ENCODE measurements around the gene ENOX1.

The ENOX1 gene

DNA sequence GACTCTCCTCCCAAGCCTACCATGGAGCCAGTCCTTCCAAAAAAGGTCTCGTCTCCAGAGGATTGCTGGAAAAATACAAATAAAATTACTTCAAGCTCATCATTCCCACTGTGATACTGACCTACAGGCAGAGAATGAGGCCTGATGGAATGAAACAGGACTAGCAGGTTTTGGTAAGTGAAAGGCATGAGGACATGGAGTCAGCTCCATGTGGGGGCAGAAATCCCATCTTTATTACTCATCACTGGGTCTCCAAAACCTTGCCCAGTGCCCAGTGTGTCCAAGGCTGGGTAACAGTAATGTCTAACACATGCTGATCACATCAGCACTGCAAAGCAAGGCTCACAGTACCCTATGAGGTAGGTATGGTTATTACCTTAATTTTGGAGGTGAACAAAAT is 528.0 kb downstream of the ENOX1 start:
- DNase-seq (ENCODE audit: low read depth, low spot score) = no peak

GRCh38 chr13:43257765-43258164 is 529.0 kb downstream of the ENOX1 start:
- DNase-seq (ENCODE audit: low read depth, low spot score) = no peak

DNA sequence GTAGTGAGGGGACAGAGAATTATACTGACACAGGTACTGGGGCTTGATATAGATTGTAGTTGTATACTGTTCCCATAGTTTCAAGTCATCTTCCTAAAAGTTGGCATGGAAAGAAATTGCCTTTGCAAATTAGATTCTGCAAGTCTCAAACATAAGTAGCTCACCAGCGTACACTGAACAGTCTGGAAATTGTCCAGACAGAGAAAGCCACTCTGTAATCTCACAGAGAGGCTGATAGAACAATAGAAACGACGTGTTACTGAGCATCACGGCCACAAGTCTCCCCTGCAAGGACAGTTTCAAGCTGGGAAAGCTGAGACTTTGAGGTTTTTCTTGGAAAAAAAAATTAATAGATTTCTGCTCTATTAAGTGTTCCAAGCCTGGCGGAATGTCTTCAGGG is 534.8 kb downstream of the ENOX1 start:
- no peak for DNase-seq (ENCODE audit: low read depth, low spot score)

DNA sequence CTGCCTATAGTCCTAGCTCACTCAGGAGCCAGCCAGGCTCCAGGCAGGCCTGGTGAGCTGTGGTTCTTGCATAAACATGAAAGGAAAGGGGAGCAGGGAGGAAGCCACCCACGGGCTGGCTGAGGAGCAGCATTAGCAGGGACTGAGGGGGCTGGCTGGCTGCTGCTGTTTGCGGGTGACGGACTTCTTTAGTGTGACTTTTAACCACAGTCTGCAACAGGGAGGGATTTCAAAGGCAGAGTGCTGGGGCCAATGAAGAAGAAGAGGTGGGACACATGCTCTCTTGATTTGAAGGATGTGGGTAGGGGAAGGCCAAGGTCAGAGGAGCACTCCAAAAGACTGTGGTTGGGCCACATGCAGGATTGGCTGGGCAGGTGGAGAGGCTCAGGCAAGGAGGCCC is 540.4 kb downstream of the ENOX1 start:
- DNase-seq (ENCODE audit: low read depth, low spot score) = no peak

DNA sequence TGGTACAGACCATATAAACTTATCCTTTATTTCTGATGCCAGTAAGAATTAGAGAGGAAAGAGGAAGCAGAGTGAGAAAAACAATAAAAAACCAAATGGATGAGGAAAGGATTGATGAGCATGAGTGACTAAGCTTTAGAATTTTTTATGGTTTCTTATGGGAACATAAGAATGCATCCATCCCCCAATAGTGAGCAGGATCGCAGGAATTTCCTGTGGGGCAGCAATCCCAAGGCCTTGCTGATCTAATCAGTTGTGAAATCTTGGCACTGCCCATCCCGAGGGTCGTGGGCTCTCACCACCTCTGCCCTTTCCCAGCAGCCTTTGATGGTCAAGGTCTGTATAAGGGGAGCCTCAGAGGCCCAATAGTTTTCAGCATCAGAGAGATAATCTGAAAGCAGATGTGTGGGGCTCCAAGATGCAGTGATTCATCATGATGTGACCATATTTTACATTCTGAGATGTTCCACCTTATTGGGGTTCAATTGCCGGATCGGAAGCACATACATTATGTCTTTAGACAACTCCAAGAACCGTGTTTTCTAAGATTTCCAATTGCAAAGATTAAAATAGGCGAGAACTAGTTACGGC is 541.3 kb downstream of the ENOX1 start:
- no peak for DNase-seq (ENCODE audit: low read depth, low spot score)

DNA sequence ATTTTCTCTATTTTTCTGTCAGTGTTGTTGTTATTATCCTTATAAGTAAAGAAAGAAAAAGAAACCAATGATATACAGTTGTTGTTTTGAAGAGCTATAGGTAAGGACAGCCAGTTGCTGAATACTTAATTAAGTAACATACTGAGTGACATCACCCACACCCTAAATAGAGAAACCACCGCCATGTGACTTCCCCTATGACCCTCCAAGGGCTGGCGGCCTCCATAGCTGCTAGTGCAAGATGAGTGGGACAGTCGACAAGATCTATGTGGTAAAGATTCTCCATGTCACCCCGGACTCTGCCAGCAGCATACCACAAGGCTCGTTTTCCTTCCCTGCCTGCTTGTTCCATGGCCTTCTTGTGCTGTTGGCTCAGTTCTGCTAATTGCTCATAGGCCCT is 542.3 kb downstream of the ENOX1 start:
- no peak for DNase-seq (ENCODE audit: low read depth, low spot score)

DNA sequence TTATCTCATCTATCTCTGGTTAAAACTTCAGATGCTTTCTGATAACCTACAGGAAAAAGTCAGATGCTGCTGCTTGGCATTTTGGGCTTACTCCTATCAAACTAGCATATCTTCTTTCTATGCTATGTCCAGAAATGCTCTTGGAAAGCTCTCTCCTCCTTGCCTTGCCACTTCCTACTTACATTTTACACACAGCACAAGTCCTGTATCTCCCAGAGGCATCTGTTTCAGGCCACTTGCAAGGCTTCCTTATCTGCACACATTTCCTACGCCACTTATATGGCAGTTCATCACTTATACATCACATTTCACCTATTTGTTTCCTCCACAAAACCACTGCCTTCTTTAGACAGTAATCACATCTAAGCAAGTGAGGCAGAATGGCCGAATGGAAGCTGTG is 543.1 kb downstream of the ENOX1 start:
- DNase-seq (ENCODE audit: low read depth, low spot score) = no peak

DNA sequence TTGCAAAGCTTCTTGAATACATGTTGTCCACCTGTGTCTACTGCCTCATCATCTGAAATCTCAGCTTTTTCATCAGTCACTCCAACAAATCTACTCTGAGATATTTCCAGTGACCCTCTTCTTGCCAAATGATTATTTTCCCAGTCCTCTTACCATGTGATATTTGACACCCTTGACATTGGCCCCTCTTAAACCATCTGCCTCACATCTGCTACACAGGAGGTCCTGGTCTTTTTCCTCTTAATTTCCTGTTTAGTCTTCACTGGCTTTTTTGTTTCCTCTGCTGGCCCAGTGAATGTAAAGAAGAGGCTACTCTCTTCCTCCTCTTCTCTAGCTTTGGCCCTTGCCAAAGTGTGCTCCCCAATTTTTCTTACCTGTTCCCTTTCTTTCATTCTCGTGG is 544.7 kb downstream of the ENOX1 start:
- DNase-seq (ENCODE audit: low read depth, low spot score) = no peak

DNA sequence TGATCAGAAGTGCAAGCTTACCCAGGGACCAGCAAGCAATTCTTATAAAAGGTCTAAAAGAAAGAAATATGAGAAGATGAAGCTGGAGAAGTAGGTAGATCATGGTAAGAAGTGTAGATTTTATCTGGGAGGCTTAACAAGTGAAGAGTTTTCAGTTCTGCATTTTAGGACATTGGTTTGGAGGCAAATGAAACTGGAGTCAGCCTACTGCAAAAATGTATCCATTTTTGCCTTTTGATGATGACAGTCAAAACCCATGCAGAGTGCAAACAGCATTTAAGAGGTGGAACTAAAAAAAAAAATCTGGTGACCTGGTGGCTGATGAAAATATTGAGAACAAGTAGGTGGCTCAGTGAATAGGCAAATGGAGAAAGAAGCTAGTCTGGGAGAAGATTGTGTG is 546.5 kb downstream of the ENOX1 start:
- no peak for DNase-seq (ENCODE audit: low read depth, low spot score)

GRCh38 chr13:43239275-43239840 is 547.4 kb downstream of the ENOX1 start:
- no peak for DNase-seq (ENCODE audit: low read depth, low spot score)

GRCh38 chr13:43238341-43239083 is 548.3 kb downstream of the ENOX1 start:
- no peak for DNase-seq (ENCODE audit: low read depth, low spot score)

- no peak for DNase-seq (ENCODE audit: low read depth, low spot score)
Measured at GRCh38 chr13:43237616-43238015, 549.2 kb downstream of the ENOX1 start.

DNA sequence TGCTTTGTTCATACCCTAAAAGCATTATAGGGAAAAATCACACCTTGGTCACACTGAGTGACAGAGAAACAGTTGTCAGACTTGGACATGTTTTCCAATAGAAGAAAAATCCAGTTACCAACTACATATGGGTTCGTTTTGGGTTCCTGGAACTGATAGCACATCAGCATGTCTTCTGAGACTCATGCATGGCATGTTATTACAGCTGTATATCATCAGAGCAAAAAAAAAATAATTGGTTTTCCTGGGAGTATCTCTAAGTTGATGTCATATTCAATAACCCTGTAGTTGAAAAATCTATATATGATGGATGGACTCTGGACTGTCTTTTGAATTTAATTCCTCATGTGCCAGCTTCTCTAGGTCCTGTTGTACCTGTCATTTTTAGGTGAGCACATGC is 551.7 kb downstream of the ENOX1 start:
- DNase-seq (ENCODE audit: low read depth, low spot score) = no peak

GRCh38 chr13:43232873-43233265 is 553.9 kb downstream of the ENOX1 start:
- no peak for DNase-seq (ENCODE audit: low read depth, low spot score)

DNA sequence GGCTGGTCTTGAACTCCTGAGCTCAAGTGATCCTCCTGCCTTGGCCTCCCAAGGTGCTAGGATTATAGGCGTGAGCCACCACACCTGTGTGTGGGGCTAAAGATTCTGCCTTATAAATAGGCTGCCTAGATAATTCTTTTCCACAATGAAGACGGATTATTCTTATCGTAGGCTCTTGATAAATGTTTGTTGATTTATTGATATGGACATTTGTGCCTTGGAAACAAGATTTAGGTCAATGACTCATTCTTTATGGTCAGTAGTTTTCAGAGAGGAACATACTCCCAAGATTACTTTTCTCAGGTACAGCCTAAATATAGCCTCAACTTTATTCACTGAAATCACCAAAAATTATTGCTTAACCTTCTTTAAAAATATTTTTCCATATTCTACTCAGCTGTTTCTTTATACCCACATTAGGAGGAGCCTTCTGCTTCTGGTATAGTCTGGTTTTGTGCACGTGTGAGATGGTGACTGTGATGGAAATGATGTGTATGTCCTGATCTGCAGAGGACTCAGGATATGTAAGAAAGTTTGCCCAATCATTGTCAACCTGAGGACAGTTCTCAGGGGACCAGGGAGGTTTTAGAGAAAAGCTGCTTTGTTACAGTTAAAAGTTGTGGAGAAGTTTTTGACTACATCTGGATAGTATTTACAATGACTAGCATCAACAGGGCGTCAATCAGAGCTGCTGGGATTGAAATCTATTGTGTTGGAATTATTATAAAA is 554.5 kb downstream of the ENOX1 start:
- no peak for DNase-seq (ENCODE audit: low read depth, low spot score)

- DNase-seq (ENCODE audit: low read depth, low spot score) = no peak
Measured at GRCh38 chr13:43230989-43231388, 555.8 kb downstream of the ENOX1 start.

- DNase-seq (ENCODE audit: low read depth, low spot score) = no peak
Measured at GRCh38 chr13:43229506-43229905, 557.3 kb downstream of the ENOX1 start.

DNA sequence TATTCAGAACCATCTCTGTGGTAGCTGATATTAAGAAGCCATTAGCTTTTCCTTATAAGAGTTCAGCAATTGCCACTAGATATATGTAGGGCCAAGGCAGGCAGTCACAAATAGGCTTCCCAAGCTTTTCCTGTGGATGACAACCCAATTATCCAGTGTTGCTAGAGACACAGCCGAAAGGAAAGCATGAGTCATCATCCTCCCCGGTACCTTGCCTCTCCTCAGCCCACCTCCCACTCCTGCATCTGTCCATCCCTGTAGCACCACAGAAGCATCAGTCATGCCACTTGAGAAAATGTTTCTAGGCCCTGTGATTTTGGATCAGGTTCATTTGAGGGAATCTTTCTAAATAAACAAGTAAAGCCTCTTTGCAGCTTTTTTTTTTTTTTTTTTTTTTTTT is 559.1 kb downstream of the ENOX1 start:
- no peak for DNase-seq (ENCODE audit: low read depth, low spot score)

DNA sequence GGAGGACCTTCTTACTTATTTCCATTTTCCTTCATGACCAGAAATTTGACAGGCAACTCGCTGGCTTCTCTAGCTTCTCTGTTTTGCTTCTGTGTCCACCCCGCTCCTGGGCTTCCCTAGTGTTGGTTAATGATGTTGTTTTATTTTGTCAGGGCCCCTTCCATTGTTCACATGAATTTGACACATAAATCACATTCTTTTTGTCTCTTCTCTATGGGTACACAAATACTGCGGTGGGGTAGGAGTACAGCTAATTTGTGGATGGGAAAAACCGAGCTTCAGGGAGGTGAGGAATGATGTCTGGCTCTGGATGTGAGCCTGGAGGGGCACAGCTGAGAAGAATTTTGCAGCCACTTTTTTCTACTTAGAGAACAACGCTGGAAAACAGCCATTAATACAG is 563.6 kb downstream of the ENOX1 start:
- DNase-seq (ENCODE audit: low read depth, low spot score) = no peak

DNA sequence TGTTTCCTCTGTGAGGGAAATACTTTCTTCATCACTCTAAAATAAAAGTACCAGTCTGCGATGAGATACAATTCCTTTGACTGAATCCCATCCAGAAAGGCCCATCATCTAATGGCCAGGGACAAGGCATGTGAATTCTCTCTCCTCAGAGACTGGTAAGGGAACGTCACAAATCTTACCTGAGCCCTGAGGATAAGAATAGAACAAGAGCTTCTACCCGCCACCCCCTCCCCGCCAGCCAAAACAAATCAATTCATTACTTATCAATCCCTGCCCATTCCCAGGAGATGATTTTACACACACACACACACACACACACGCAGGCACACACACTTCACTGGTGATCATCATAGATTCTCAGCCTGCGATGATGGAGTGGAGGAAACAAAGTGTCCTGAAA is 564.7 kb downstream of the ENOX1 start:
- no peak for DNase-seq (ENCODE audit: low read depth, low spot score)

GRCh38 chr13:43221611-43222010 is 565.2 kb downstream of the ENOX1 start:
- DNase-seq (ENCODE audit: low read depth, low spot score) = no peak

DNA sequence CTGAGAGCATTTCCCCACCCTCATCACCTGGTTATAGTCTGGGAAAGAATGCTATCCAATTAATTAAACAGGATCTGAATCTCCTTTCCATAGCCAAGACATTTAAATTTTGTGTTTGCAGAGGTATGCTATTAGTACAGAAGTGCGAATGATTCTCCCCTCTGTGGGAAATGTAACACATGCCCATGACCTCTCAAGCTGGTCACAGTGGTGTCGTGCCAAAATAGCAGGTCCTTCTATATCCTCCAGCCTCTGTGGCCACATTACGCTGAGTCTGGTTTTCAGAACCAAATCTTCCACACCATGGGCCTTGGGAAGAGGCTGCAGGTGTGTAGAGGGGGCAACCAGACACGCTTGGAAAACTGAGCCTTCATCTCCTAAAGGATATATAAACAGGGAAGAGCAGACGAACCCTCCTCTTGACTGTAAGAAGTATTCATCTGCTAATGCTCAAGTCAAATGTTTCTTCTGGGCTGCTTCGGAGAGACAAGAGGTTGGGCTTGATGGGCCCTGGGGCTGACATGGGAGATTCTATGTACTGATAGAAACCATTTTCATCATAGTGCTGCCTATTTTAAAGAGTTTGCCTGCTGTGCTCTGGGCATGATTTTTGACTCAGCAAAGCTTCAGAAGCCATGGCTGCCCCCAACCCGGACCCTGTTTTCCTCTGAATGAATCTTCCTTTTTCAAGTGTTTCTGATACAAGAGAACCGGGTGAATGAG is 565.7 kb downstream of the ENOX1 start:
- DNase-seq (ENCODE audit: low read depth, low spot score) = no peak

Measured in activated naive CD8-positive, alpha-beta T cell treated with anti-CD3 and anti-CD28 coated beads, Interleukin-2, amount 50 U/mL, for 16 hours (primary cell).